ENCODE measurements around the gene DLEC1. TPM values are rescaled to one million over a fixed set of nuclear protein-coding genes. Genes with fewer than 3 reads are reported as not detected.

Gene DLEC1
- total RNA-seq, 1 donor from 2014 or later, result 0.11 TPM

GRCh38 chr3:38150780-38151528, 111.9 kb downstream of the DLEC1 start:
- H3K36me3 ChIP-seq, result no peaks in the 10 kb centered on the region
- no peak overlapping the region for H3K4me3 ChIP-seq
- no peaks in the 10 kb centered on the region for H3K27me3 ChIP-seq
- H3K9me3 ChIP-seq, result no peaks in the 10 kb centered on the region
- no peaks in the 10 kb centered on the region for H3K4me1 ChIP-seq
- TF ChIP-seq, protein P1, sequence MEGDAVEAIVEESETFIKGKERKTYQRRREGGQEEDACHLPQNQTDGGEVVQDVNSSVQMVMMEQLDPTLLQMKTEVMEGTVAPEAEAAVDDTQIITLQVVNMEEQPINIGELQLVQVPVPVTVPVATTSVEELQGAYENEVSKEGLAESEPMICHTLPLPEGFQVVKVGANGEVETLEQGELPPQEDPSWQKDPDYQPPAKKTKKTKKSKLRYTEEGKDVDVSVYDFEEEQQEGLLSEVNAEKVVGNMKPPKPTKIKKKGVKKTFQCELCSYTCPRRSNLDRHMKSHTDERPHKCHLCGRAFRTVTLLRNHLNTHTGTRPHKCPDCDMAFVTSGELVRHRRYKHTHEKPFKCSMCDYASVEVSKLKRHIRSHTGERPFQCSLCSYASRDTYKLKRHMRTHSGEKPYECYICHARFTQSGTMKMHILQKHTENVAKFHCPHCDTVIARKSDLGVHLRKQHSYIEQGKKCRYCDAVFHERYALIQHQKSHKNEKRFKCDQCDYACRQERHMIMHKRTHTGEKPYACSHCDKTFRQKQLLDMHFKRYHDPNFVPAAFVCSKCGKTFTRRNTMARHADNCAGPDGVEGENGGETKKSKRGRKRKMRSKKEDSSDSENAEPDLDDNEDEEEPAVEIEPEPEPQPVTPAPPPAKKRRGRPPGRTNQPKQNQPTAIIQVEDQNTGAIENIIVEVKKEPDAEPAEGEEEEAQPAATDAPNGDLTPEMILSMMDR (IDR thresholded peaks at IDR 0.05), result no peak
- H3K27ac ChIP-seq, result no peak overlapping the region
- DNase-seq (ENCODE audit: low spot score in 2 of 2), result no peak
- intact Hi-C loops (cut with DNase I), result no loop called here

DNA sequence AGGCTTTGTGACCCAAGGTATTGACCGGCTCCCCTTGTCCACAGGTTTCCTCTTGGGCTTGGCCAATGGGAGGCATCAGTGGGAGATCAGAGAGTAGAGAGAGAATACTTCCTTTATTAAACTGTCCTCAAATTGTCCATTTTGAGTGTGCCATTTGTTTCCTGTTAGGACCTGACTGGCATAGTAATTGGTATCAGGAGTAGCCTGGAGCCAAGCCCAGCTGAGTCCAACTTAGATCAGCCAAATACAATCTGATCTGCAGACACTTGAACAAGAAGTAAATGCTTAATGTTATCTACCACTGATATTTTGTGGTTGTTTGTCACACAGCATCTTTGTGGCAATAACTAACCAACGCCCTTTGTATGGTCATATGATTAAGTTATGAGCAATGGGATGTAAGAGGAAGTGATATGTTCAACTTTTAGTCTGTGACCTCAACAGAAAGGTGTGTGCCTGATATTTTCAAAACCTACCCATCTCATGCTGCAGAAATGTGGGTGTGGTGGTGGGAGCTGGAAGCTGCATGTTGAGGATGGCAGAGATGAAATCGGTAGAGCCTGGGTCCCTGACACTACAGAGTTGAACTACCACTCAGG, 112.8 kb downstream of the DLEC1 start:
- TF ChIP-seq, protein P1 (IDR thresholded peaks at IDR 0.05), result no peak
- Histone ChIP-seq H3K27ac (no peak overlapping the region), H3K9me3 (no peaks in the 10 kb centered on the region), H3K27me3 (no peaks in the 10 kb centered on the region), H3K4me3 (no peak overlapping the region), H3K4me1 (no peaks in the 10 kb centered on the region), H3K36me3 (no peaks in the 10 kb centered on the region)
- DNase-seq (ENCODE audit: low spot score in 2 of 2), result no peak
- intact Hi-C loops (cut with DNase I), result no loop called here

- TF ChIP-seq, protein P1 (IDR thresholded peaks at IDR 0.05), result no peak
- Histone ChIP-seq H3K36me3 (no peaks in the 10 kb centered on the region), H3K27me3 (no peaks in the 10 kb centered on the region), H3K9me3 (no peaks in the 10 kb centered on the region), H3K4me1 (no peaks in the 10 kb centered on the region), H3K27ac (no peak overlapping the region), H3K4me3 (no peak overlapping the region)
- intact Hi-C loops (cut with DNase I), result no loop called here
- no peak for DNase-seq (ENCODE audit: low spot score in 2 of 2)
Observed at GRCh38 chr3:38152609-38153008, 113.6 kb downstream of the DLEC1 start.

DNA sequence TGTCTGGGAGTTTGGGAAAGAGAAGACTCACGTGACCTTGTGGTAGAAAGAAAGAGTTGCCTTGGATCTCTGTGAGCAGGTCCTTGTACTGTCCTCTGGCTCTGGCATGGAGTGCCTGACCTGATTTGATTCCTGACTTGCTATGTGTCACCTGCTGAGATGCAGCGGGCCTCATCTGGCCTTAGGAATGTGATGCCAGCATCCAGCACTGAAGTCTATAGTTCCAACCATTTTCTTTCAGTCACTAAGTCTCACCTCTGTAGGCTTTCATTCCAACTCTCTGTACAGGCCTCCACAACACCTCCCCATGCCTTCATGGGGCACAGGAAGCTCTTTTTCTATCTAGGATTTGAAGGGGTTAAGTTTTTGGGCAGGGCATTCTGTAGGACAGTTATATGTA, 114.2 kb downstream of the DLEC1 start:
- intact Hi-C loops (cut with DNase I), result no loop called here
- Histone ChIP-seq H3K27ac (no peak overlapping the region), H3K9me3 (no peaks in the 10 kb centered on the region), H3K4me3 (no peak overlapping the region), H3K4me1 (no peaks in the 10 kb centered on the region), H3K27me3 (no peaks in the 10 kb centered on the region), H3K36me3 (no peaks in the 10 kb centered on the region)
- TF ChIP-seq, protein P1 (IDR thresholded peaks at IDR 0.05), result no peak
- no peak for DNase-seq (ENCODE audit: low spot score in 2 of 2)

- Histone ChIP-seq H3K9me3 (no peaks in the 10 kb centered on the region), H3K27ac (no peak overlapping the region), H3K36me3 (no peaks in the 10 kb centered on the region), H3K4me1 (no peaks in the 10 kb centered on the region), H3K27me3 (no peaks in the 10 kb centered on the region), H3K4me3 (no peak overlapping the region)
- TF ChIP-seq, protein P1 (IDR thresholded peaks at IDR 0.05), result no peak
- DNase-seq (ENCODE audit: low spot score in 2 of 2), result no peak
- intact Hi-C loops (cut with DNase I), result no loop called here
Observed at GRCh38 chr3:38154033-38154494, 115.1 kb downstream of the DLEC1 start.

All from ascending aorta (tissue), 2 donors.